Urinary bladder (tissue), 4 donors: ENCODE results near the gene SVOP. TPM values are rescaled to one million over a fixed set of nuclear protein-coding genes. Genes with fewer than 3 reads are reported as not detected.

ENCODE experiments used
- DNase-seq: peaks from one replicate; pipeline ENCODE4 v3.0.0-alpha.2; 2015; ENCODE audit errors: extremely low spot score
- H3K27ac ChIP-seq: one replicate; pipeline ENCODE4 v1.5.1; 2013; ENCODE audit warnings: low read depth, mild to moderate bottlenecking, moderate library complexity
- H3K36me3 ChIP-seq: one replicate; pipeline ENCODE4 v1.6.1; 2013; ENCODE audit warnings: mild to moderate bottlenecking, moderate library complexity; ENCODE audit not compliant: insufficient read depth
- H3K4me1 ChIP-seq: one replicate; pipeline ENCODE4 v1.6.1; 2013; ENCODE audit warnings: mild to moderate bottlenecking, moderate library complexity; ENCODE audit not compliant: insufficient read depth
- H3K4me3 ChIP-seq: one replicate; pipeline ENCODE4 v1.5.1; 2013; ENCODE audit warnings: low read depth, low read length
- WGBS: extraction: QIAGEN DNeasy Blood & Tissue Kit; methylation state at CpG from one replicate; pipeline ENCODE4 v1.1.7; 2013; 5-methylcytosine and 5-hydroxymethylcytosine counted together
- polyA plus RNA-seq: library from polyadenylated mRNA; stranded (reverse); fragments of 200-250 nt; gene quantifications from one replicate; pipeline ENCODE4 v1.2.3, GENCODE V29; 2013
- total RNA-seq: library from RNA; depleted of rRNA; stranded (reverse); fragments of >200 nt; gene quantifications from one replicate; pipeline ENCODE4 v1.2.3, GENCODE V29; 2014
- donor health status: healthy with polysubstance abuse.
- donor health status: healthy.

Gene SVOP
- total and polyA plus RNA-seq, 2 donors: 0.13 to 0.48 TPM

- peak; percentile 37 for DNase-seq
- Histone ChIP-seq H3K4me1 (no peaks in the 10 kb centered on the region), H3K27ac (no peak overlapping the region), H3K4me3 (no peak overlapping the region), H3K36me3 (no peaks in the 10 kb centered on the region)
- WGBS: 25% methylated on average over 12 of the region's 12 CpGs
These were observed 69.7 kb downstream of the SVOP start for GRCh38 chr12:108950991-108951739.

- WGBS: 92% methylated on average over 1 of the region's 1 CpG
- no peak overlapping the region for H3K4me3 ChIP-seq
- H3K36me3 ChIP-seq: no peaks in the 10 kb centered on the region
- DNase-seq: no peak
- H3K4me1 ChIP-seq: no peaks in the 10 kb centered on the region
- no peak overlapping the region for H3K27ac ChIP-seq
These were observed 70.9 kb downstream of the SVOP start for GRCh38 chr12:108949976-108950375.

GRCh38 chr12:108948367-108948766 is 72.5 kb downstream of the SVOP start:
- H3K36me3 ChIP-seq: no peaks in the 10 kb centered on the region
- no peak overlapping the region for H3K27ac ChIP-seq
- H3K4me1 ChIP-seq: no peaks in the 10 kb centered on the region
- no peak for DNase-seq
- H3K4me3 ChIP-seq: no peak overlapping the region

GRCh38 chr12:108947097-108947496 is 73.8 kb downstream of the SVOP start:
- no peak overlapping the region for H3K27ac ChIP-seq
- DNase-seq: no peak
- H3K4me3 ChIP-seq: no peak overlapping the region
- no peaks in the 10 kb centered on the region for H3K4me1 ChIP-seq
- WGBS: 60% methylated on average over 1 of the region's 1 CpG
- no peaks in the 10 kb centered on the region for H3K36me3 ChIP-seq

- no peak for DNase-seq
These were observed 80.7 kb downstream of the SVOP start for GRCh38 chr12:108940138-108940537.

GRCh38 chr12:108939594-108939993 is 81.3 kb downstream of the SVOP start:
- DNase-seq: no peak
- Histone ChIP-seq H3K4me3 (no peak overlapping the region), H3K36me3 (no peaks in the 10 kb centered on the region), H3K4me1 (no peaks in the 10 kb centered on the region), H3K27ac (no peak overlapping the region)
- 60% methylated on average over 1 of the region's 1 CpG for WGBS

More at GRCh38 chr12:108940138-108940537, 80.7 kb downstream of the SVOP start:
- Histone ChIP-seq H3K4me1 (no peaks in the 10 kb centered on the region), H3K27ac (no peak overlapping the region), H3K36me3 (no peaks in the 10 kb centered on the region), H3K4me3 (no peak overlapping the region)
- 32% methylated on average over 1 of the region's 1 CpG for WGBS

GRCh38 chr12:108938247-108938924 is 82.5 kb downstream of the SVOP start:
- H3K27ac ChIP-seq: no peak overlapping the region
- no peak overlapping the region for H3K4me3 ChIP-seq
- H3K4me1 ChIP-seq: no peaks in the 10 kb centered on the region
- DNase-seq: no peak
- WGBS: 73% methylated on average over 13 of the region's 13 CpGs
- H3K36me3 ChIP-seq: no peaks in the 10 kb centered on the region

GRCh38 chr12:108935159-108935763 is 85.6 kb downstream of the SVOP start:
- Histone ChIP-seq H3K4me1 (no peaks in the 10 kb centered on the region), H3K36me3 (no peaks in the 10 kb centered on the region), H3K4me3 (no peak overlapping the region), H3K27ac (no peak overlapping the region)
- 79% methylated on average over 7 of the region's 7 CpGs for WGBS
- no peak for DNase-seq

GRCh38 chr12:108933949-108934348 is 86.9 kb downstream of the SVOP start:
- 76% methylated on average over 6 of the region's 6 CpGs for WGBS
- Histone ChIP-seq H3K27ac (no peak overlapping the region), H3K36me3 (no peaks in the 10 kb centered on the region), H3K4me1 (no peaks in the 10 kb centered on the region), H3K4me3 (no peak overlapping the region)
- DNase-seq: no peak

GRCh38 chr12:108930756-108931155 is 90.1 kb downstream of the SVOP start:
- 55% methylated on average over 3 of the region's 3 CpGs for WGBS
- Histone ChIP-seq H3K4me1 (no peaks in the 10 kb centered on the region), H3K27ac (no peak overlapping the region), H3K4me3 (no peak overlapping the region), H3K36me3 (no peaks in the 10 kb centered on the region)
- DNase-seq: no peak

GRCh38 chr12:108930155-108930554 is 90.7 kb downstream of the SVOP start:
- no peaks in the 10 kb centered on the region for H3K36me3 ChIP-seq
- DNase-seq: no peak
- 55% methylated on average over 5 of the region's 5 CpGs for WGBS
- no peak overlapping the region for H3K4me3 ChIP-seq
- H3K27ac ChIP-seq: no peak overlapping the region
- H3K4me1 ChIP-seq: no peaks in the 10 kb centered on the region

GRCh38 chr12:108928695-108929094 is 92.2 kb downstream of the SVOP start:
- no peak overlapping the region for H3K27ac ChIP-seq
- no peaks in the 10 kb centered on the region for H3K36me3 ChIP-seq
- H3K4me1 ChIP-seq: no peaks in the 10 kb centered on the region
- H3K4me3 ChIP-seq: no peak overlapping the region
- no peak for DNase-seq
- WGBS: 87% methylated on average over 8 of the region's 8 CpGs

- Histone ChIP-seq H3K4me3 (no peak overlapping the region), H3K27ac (no peak overlapping the region), H3K36me3 (no peaks in the 10 kb centered on the region), H3K4me1 (no peaks in the 10 kb centered on the region)
- WGBS: 89% methylated on average over 3 of the region's 3 CpGs
- no peak for DNase-seq
These were observed 98.0 kb downstream of the SVOP start for GRCh38 chr12:108922918-108923317.

- Histone ChIP-seq H3K4me3 (no peak overlapping the region), H3K4me1 (no peaks in the 10 kb centered on the region), H3K36me3 (no peaks in the 10 kb centered on the region), H3K27ac (no peak overlapping the region)
- no peak for DNase-seq
- 69% methylated on average over 3 of the region's 3 CpGs for WGBS
These were observed 98.9 kb downstream of the SVOP start for GRCh38 chr12:108921946-108922345.
